GM19463 (cell line): ENCODE results near the gene EFCAB13.
"Not testable (repeated sequence)": the region's sequence is repeated elsewhere in the genome, so short reads cannot be mapped to it uniquely, and the experiment has no call there.

ENCODE experiments used
- ATAC-seq: cut with Tn5 transposase; IDR thresholded peaks from one replicate; pipeline ENCODE4 v1.9.1; 2021; ENCODE audit warnings: mild to moderate bottlenecking, moderate library complexity; ENCODE audit not compliant: unreplicated experiment

EFCAB13 gene

GRCh38 chr17:47320879-47321502 lies 2.8 kb upstream of the EFCAB13 start:
- ATAC-seq = no peak

GRCh38 chr17:47324224-47325020 lies 667 bp downstream of the EFCAB13 start:
- ATAC-seq = peak; percentile 31

GRCh38 chr17:47325176-47325575 lies 1.4 kb downstream of the EFCAB13 start:
- no peak for ATAC-seq

GRCh38 chr17:47330548-47330947 lies 6.8 kb downstream of the EFCAB13 start:
- no peak for ATAC-seq

- no peak for ATAC-seq
Measured at GRCh38 chr17:47332287-47332686, 8.5 kb downstream of the EFCAB13 start.

GRCh38 chr17:47335101-47335936 lies 11.6 kb downstream of the EFCAB13 start:
- no peak for ATAC-seq

GRCh38 chr17:47338026-47338425 lies 14.3 kb downstream of the EFCAB13 start:
- ATAC-seq = no peak

GRCh38 chr17:47352848-47353247 lies 29.1 kb downstream of the EFCAB13 start:
- no peak for ATAC-seq

- ATAC-seq = no peak
Measured at GRCh38 chr17:47358652-47359051, 34.9 kb downstream of the EFCAB13 start.

GRCh38 chr17:47363171-47363570 lies 39.4 kb downstream of the EFCAB13 start:
- ATAC-seq = no peak

GRCh38 chr17:47367257-47367656 lies 43.5 kb downstream of the EFCAB13 start:
- ATAC-seq = no peak

- ATAC-seq = no peak
Measured at GRCh38 chr17:47368262-47368661, 44.5 kb downstream of the EFCAB13 start.

- ATAC-seq = not testable (repeated sequence)
Measured at GRCh38 chr17:47370899-47371298, 47.1 kb downstream of the EFCAB13 start.

GRCh38 chr17:47373002-47373401 lies 49.2 kb downstream of the EFCAB13 start:
- ATAC-seq = no peak

- no peak for ATAC-seq
Measured at GRCh38 chr17:47376247-47376646, 52.5 kb downstream of the EFCAB13 start.

- ATAC-seq = no peak
Measured at GRCh38 chr17:47388825-47389224, 65.1 kb downstream of the EFCAB13 start.

GRCh38 chr17:47397532-47398128 lies 73.9 kb downstream of the EFCAB13 start:
- not testable (repeated sequence) for ATAC-seq

- no peak for ATAC-seq
Measured at GRCh38 chr17:47400333-47400732, 76.6 kb downstream of the EFCAB13 start.

GRCh38 chr17:47401100-47401499 lies 77.3 kb downstream of the EFCAB13 start:
- ATAC-seq = no peak

- no peak for ATAC-seq
Measured at GRCh38 chr17:47404006-47404405, 80.3 kb downstream of the EFCAB13 start.

GRCh38 chr17:47404875-47405274 lies 81.1 kb downstream of the EFCAB13 start:
- ATAC-seq = no peak
